Activated naive CD4-positive, alpha-beta T cell treated with anti-CD3 and anti-CD28 coated beads, Interleukin-2, amount 50 U/mL, for 72 hours (primary cell): ENCODE results near the gene OR10R2. TPM values are rescaled to one million over a fixed set of nuclear protein-coding genes. Genes with fewer than 3 reads are reported as not detected.

Source experiments
- ATAC-seq, 2 donors: fragments of 150-1000 bp; cut with Tn5 transposase; 2 replicates each; pipeline ENCODE4 v1.10.0; 2021; ENCODE audit warnings: mild to moderate bottlenecking in 2 of 2, moderate library complexity in 2 of 2
- DNase-seq, 2 donors: peaks; one replicate each; pipeline ENCODE4 v3.0.0; 2021 to 2022; ENCODE audit warnings: low spot score in 2 of 2
- H3K27ac Mint-ChIP-seq, 2 donors: one replicate each; pipeline ENCODE4 v1.8.0; 2022; ENCODE audit warnings: mild to moderate bottlenecking in 2 of 2, mixed read lengths in 2 of 2
- H3K36me3 Mint-ChIP-seq, 2 donors: one replicate each; pipeline ENCODE4 v1.8.0; 2022; ENCODE audit warnings: mixed read lengths in 2 of 2
- H3K9me3 Mint-ChIP-seq, 2 donors: one replicate each; pipeline ENCODE4 v1.8.0; 2022; ENCODE audit warnings: mixed read lengths in 2 of 2
- total RNA-seq, 2 donors: library from RNA; stranded (reverse); gene quantifications; one replicate each; pipeline ENCODE4 v1.2.3, GENCODE V29; 2022

Gene OR10R2
- total RNA-seq, 2 donors from 2014 or later: not detected

- Mint-ChIP-seq H3K9me3 (no peaks in the 10 kb centered on the region), H3K36me3 (no peaks in the 10 kb centered on the region), H3K27ac (no peak overlapping the region)
- ATAC-seq: no peak
- DNase-seq: no peak
Observed at GRCh38 chr1:158516966-158517365, 44.9 kb downstream of the OR10R2 start.

DNA sequence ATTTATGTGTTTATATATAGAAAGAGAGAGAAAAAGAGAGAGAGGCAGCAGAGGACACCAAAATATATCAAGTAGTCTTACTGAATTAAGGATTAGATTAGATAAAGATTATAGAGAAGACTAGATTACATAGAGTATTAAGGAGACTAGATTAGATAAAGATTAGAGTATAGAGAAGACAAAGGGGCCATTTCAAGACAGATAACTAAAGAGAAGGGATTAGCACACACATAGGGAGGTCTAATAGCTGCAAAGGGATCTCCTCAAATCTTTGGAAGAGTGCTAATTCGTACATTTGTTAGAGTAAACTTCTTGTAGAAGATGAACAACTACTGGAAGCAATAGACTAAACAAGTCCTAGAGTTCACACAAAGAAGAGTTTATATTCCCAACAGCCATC is 48.0 kb downstream of the OR10R2 start:
- DNase-seq: no peak
- no peak overlapping the region for H3K27ac Mint-ChIP-seq
- H3K9me3 Mint-ChIP-seq: no peaks in the 10 kb centered on the region
- no peaks in the 10 kb centered on the region for H3K36me3 Mint-ChIP-seq
- no peak for ATAC-seq

DNA sequence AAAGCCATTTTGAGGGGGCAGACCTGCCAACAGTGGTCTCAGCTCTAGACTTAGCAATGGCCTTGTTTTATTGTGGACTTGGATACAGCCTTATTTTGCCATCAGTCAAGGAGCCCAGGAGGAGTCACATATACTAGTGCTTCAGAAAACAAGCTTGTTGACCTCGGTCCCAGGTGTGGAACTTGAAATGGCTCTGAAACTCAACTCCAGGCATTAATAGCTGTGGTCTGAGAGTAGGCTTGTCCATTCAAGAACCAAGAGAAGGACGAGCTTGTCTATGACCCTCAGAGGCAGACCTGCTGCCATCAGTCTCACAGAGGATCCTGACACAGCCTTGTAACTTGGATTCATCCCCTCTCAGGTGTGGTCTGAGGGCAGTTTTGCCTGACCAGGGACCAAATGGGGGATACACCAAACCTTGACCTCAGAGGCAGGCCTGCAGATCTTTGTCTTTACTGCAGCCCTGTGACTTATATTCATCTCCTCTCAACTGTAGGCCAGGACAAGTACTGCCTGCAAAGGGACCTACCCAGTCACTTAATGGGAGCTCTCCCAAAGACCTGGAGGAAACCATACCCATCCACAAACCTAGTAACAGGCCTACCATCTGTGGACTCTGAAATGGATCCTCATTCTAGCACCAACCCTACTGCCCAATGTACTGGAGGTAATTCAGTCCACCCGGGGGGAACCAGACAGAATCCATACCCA is 49.1 kb downstream of the OR10R2 start:
- ATAC-seq: no peak

GRCh38 chr1:158521666-158522058 is 49.6 kb downstream of the OR10R2 start:
- DNase-seq: no peak
- Mint-ChIP-seq H3K36me3 (no peaks in the 10 kb centered on the region), H3K9me3 (peaks cover 0 to 3% of the 10 kb centered on the region in 2 donors), H3K27ac (no peak overlapping the region)
- ATAC-seq: no peak

More for the DNA sequence above, 49.1 kb downstream of the OR10R2 start:
- no peaks in the 10 kb centered on the region for H3K9me3 Mint-ChIP-seq
- H3K27ac Mint-ChIP-seq: no peak overlapping the region
- DNase-seq: no peak
- no peaks in the 10 kb centered on the region for H3K36me3 Mint-ChIP-seq

GRCh38 chr1:158527190-158527815 is 55.3 kb downstream of the OR10R2 start:
- ATAC-seq (no peak), DNase-seq (no peak)
- peaks cover 0 to 4% of the 10 kb centered on the region in 2 donors for H3K9me3 Mint-ChIP-seq
- no peaks in the 10 kb centered on the region for H3K36me3 Mint-ChIP-seq
- H3K27ac Mint-ChIP-seq: no peak overlapping the region

Other genes with a start within 250 kb of the OR10R2 start
- under 1 TPM in 1 of 2 donors, not detected in 1; 0.12 TPM for gene CD1A, start 217.8 kb upstream of the OR10R2 start, total RNA-seq
- gene CD1C, start 182.3 kb upstream of the OR10R2 start, total RNA-seq: under 1 TPM; 0.23 to 0.46 TPM
- gene CD1B, start 140.7 kb upstream of the OR10R2 start, total RNA-seq: not detected
- gene CD1E, start 118.3 kb upstream of the OR10R2 start, total RNA-seq: not detected
- gene OR10T2, start 72.8 kb upstream of the OR10R2 start, total RNA-seq: not detected
- not detected for gene OR10K2, start 46.0 kb upstream of the OR10R2 start, total RNA-seq
- not detected for gene OR10K1, start 10.4 kb upstream of the OR10R2 start, total RNA-seq
- not detected for gene OR6Y1, start 82.2 kb downstream of the OR10R2 start, total RNA-seq
- not detected for gene OR6P1, start 98.4 kb downstream of the OR10R2 start, total RNA-seq
- gene OR10X1, start 107.7 kb downstream of the OR10R2 start, total RNA-seq: not detected
- gene OR10Z1, start 133.0 kb downstream of the OR10R2 start, total RNA-seq: not detected
- under 1 TPM in 1 of 2 donors, not detected in 1; 0.41 TPM for gene SPTA1, start 214.5 kb downstream of the OR10R2 start, total RNA-seq
- gene OR6K2, start 228.4 kb downstream of the OR10R2 start, total RNA-seq: not detected
- not detected for gene OR6K3, start 248.5 kb downstream of the OR10R2 start, total RNA-seq